Activated naive CD4-positive, alpha-beta T cell treated with Interleukin-2 at 50 U/mL for 16 hours (primary cell): ENCODE data around the gene KRT35.

Experiments
- DNase-seq: peaks from one replicate; pipeline ENCODE4 v3.0.0-alpha.2; 2020

The KRT35 gene

DNA sequence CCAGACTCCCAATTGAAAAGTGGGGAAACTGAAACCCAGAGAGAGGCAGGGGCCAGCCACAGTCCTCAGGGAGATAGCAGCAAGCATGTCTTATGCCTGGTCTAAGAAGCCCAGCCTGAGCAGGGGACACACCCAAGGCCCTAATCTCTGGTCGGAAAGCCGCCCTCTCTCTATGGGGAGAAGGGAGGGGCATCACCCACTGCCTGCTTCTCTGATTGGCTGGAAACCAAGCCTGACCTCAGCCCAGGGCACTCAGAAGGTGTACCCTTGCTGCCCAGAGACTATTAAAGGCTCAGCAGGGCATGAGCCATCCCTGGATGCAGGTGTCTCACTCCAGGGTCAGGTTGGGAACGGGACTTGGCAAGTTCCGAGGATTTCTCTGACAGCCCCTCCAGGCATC lies 30.2 kb upstream of the KRT35 start:
- no peak for DNase-seq

DNA sequence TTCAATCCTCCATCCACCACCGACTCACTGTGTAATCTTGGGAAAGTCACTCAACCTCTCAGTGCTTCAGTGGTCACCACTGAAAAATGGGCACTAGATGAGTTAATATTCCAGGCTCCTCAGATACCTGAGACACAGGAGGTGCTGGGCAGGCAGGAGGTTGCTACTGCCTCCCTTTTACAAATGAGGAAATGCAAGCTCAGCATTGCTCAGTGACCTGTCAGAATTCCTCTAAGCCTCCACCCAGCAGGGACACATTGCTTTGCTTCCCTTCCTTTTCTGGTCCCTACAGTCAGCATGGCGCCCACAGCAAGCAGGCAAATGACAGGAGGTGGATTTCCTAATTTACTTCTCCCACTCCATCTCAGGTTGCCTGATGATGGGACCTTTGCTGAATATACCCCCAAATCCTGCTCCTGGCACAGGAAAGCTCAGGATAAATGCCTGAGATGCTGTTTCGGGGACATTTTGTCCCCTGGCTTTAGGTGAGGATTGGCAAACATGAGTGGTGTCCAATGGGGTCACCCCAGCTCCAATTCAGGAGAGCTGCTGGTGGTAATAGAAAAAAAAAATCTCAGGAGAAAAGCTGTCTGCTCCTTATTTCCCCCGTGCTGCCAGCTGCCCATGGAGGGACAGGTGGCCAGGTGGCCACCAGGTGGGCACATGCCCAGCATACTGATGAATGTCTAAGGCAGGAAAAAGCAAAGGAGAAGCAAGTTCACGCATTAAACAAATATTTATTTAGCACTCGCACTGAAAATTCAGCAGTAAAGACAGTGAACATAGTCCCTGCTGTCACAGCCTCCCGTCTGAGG lies 29.5 kb upstream of the KRT35 start:
- no peak for DNase-seq

GRCh38 chr17:41507315-41507880 lies 26.4 kb upstream of the KRT35 start:
- no peak for DNase-seq

- DNase-seq, result no peak
Observed at GRCh38 chr17:41505809-41506767, 25.1 kb upstream of the KRT35 start.

- no peak for DNase-seq
Observed at GRCh38 chr17:41505007-41505808, 24.3 kb upstream of the KRT35 start, which contains the start of gene KRT13. TSS of gene KRT13 (minus strand) at chr17:41505612. CDS start at chr17:41505550, 62 bp downstream.

GRCh38 chr17:41504246-41504977 lies 23.5 kb upstream of the KRT35 start:
- no peak for DNase-seq

DNA sequence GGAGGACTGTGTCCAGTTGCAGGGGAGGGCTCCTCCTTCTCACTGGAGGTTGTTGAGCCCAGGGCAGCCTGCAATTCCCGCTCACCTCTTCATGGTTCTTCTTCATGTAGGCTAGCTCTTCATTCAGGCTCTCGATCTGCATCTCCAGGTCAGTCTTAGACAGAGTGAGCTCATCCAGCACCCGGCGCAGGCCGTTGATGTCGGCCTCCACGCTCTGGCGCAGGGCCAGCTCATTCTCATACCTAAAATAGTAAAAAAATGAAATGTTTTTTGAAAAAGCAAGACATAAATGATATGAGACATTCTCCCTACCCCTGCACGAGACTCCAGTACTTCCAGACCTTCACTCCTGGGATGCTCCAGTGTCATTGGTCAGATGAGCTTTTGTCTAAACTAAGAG lies 22.3 kb upstream of the KRT35 start:
- no peak for DNase-seq

GRCh38 chr17:41500131-41500911 lies 19.4 kb upstream of the KRT35 start:
- no peak for DNase-seq

GRCh38 chr17:41499714-41500113 lies 18.8 kb upstream of the KRT35 start:
- no peak for DNase-seq

GRCh38 chr17:41498276-41498675 lies 17.3 kb upstream of the KRT35 start:
- no peak for DNase-seq

GRCh38 chr17:41496803-41497484 lies 16.0 kb upstream of the KRT35 start:
- DNase-seq, result peak; percentile 64

DNA sequence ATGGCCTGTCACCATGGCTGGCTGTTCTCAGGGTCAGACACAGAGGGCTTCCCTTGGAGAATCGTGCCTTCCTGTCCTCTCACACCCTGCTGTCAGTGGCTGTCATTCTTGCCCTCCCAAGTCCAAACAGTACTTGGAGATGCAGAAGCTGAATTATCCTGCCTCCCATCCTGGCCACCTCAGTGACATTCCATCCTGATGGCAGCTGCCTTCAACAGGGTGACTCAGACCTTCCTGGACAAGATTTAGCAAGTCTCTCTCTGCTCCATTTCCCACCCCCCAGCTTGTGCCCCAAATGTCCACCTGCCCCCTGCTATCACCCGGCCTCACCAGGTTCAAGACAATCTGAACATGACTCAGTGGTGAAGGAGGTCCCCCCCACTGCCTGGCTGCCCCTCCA lies 13.6 kb upstream of the KRT35 start:
- no peak for DNase-seq

DNA sequence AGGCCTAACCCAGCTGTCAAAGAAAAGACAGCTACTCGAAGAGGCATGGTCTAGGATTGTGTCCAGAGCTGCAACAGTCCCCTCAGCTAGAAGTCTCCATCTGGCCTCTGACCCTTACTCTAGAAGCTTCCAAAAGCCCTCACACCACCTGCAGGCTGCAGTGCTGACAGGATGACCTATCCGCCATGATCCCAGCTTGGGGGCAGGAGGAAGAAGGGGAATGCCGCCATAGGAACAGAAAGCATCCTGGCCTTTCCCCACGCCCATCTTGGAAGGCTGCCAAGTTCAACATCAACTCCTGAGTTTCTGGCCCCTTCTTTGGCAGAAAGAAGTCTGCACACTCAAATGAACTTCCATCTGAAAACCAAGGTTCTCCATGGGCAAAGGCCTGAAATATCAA lies 11.8 kb upstream of the KRT35 start:
- DNase-seq, result no peak

DNA sequence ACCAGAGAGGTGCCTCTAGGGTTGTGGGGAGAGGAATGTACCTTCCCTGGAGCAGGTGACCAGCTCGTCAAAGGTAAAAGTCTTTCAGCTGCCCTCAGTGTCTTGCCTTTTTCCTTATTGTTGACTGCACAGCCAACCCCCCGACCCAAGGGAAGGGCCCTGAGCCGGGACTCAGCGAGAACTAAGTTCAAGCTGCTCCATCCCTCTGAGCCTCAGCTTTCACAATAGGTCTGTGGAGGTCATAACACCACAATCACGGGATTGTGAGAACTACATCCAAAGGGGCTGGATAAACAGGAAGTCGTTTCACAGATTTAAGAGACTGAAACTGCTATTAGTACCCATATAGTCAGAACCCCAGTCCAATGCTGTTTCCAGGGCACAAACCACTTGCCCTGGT lies 11.4 kb upstream of the KRT35 start:
- no peak for DNase-seq

DNA sequence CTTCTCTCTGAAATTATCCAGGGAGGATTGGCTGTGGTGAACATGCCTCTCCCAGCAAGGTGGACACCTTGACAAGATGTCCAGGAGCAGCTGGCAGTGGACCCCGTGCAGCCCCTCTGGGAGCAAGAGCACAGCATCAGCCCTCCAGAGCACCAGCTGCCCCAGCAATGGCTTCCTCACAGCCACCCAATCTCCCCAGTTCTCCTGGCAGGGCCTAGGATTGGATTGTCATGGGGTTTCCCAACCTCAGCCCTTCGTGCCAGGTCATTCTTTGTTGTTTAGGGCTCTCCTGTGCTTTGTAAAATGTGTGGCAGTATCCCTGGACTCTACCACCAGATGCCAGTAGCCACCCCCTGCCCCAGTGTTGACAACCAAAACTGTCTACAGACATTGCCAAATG lies 10.5 kb upstream of the KRT35 start:
- DNase-seq, result no peak

GRCh38 chr17:41490000-41490990 lies 9.3 kb upstream of the KRT35 start:
- no peak for DNase-seq

DNA sequence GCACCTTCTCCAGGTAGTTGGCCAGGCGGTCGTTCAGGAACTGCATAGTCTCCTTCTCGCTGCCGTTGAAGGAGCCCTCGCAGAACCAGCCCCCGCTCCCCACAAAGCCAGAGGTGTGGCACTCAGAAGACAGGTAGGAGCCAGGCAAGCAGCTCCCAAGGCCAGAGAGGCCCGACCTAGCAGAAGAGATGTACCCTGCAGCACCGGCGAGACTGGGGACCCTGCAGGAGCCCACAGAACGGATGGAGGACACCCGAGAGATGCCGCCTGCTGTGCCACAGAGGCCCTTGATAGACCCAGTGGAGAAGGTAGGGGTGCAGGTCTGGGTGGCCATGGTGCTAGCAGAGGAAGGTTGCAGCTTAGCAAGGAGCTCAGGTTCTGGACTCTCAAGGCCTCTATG lies 8.6 kb upstream of the KRT35 start, which contains the start of gene KRT36:
Gene KRT36 (minus strand): TSS at position 380 of the 400 bp plus-strand sequence. CDS start 46 bp downstream, at position 334.
- DNase-seq, result no peak

GRCh38 chr17:41486809-41487530 lies 6.0 kb upstream of the KRT35 start:
- peak; percentile 31 for DNase-seq
